ENCODE results near the gene AKR1C1.
"Not testable (repeated sequence)": the region's sequence is repeated elsewhere in the genome, so short reads cannot be mapped to it uniquely, and the experiment has no call there.

Gene AKR1C1

DNA sequence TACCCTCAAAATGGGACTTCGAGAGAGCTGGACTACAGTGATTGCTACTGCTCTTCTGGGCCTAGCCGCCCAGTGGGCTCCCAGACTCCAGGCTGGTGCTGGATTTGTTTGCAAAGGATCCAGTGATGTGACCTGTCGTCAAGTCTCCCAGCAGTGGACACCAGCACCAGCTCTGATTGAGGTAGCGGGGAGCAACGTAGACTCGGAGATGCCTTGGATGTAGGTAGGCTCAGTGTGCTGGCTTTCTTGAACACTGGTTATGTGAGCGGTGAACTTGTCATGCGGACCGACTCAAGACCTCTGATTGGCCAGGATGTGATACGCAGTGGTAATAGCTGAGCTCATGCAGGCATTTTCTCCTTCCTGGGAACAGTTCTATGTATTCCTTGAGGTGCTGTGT is 21.0 kb downstream of the AKR1C1 start:
- DNase-seq, result no peak

DNA sequence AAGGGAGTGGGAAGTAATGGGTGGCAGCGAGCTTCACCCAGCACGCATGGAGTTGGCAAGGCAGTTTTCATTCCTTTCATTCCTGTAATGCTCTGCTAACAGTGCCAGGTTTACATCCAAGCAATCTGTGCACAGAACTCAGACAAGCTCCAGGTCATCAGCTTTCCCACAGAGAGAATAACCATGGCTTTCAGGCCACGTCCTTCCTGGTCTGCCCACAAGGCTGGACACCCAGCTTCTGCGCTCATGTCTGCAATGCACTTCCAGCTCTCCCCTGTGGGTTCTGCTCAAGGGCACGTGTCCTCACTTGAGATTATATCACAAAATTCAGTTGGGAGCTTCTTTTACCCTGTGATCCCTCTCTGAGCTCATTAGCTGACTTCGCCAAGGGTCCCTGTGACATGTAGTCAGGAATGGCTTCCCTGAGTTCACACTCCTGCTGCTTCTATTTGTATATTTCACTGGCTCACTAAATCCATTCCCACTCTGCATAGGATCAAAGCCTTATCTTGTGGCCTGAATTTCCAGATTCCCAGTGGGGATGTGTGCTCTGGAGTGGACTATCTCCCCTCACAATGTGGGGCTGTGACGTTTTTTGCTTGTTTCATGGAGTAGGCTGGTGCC is 21.9 kb downstream of the AKR1C1 start:
- DNase-seq, result no peak

GRCh38 chr10:4988000-4988641 is 24.9 kb downstream of the AKR1C1 start:
- DNase-seq, result not testable (repeated sequence)

DNA sequence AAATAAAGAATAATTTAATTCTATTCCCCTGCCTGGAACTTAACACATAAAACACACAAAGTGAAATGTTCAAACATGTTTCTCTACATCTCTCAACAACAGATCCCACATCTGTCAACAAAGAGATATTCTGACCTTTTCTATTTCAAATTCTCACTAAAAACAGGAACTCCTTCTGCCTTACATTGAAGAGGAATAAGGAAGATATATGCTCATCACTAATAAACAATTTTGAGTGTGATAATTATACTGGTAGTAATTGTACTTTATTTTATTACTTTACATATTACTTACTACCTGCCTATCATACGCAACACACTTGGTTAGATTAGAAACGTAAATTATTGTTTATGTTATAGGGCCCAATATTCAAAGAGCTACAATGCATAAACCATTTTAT is 27.0 kb downstream of the AKR1C1 start:
- no peak for DNase-seq

- DNase-seq, result not testable (repeated sequence)
Measured at GRCh38 chr10:4991463-4991862, 28.2 kb downstream of the AKR1C1 start.

DNA sequence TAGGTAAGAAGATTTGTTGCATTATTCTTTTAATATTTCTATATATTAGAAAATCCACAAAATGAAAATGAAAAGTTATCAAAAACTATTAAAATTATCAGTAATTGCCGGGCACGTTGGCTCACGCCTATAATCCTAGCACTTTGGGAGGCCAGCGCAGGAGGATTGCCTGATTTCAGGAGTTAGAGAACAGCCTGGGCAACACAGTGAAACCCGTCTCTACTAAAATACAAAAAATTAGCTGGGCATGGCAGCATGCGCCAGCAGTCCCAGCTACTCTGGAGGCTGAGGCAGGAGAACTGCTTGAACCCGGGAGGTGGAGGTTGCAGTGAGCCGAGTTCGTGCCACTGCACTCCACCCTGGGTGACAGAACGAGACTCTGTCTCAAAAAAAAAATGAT is 29.3 kb downstream of the AKR1C1 start:
- not testable (repeated sequence) for DNase-seq

DNA sequence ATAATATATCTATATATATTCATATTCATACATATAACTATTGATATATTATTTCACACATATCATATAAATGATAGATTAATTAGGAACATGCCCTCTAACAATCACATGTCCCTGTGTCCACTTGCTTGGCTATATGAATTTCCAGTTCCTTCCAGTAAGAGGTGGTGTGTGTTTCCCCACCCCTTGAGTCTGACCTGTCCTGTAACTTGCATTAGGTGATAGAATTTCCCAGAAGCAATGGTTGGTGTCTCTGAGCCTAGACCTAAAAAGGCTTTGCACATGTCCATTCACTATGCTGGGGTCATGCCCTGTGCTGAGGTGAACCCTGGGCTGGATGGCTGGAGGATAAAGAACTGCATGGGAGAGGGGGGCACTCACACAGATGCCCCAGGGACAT is 31.0 kb downstream of the AKR1C1 start:
- DNase-seq, result not testable (repeated sequence)

DNA sequence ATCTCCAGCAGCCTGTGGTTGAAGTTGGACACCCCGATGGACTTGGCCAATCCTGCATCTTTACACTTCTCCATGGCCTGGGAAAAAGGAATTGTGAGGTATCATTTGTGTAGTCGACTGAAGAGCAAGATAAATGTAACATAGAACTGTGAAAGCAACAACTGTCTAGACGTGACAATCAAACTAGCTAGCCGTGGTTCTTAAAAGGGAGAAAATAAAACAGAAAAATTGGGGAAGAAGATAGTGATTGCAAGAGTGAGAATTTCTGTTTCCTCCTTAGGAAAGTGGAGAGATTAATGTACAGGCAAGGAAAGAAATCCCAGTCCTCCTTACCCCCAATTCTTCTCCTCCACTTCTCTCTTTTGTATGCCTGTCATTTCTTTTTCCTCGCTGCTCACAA is 35.5 kb downstream of the AKR1C1 start:
- no peak for DNase-seq

GRCh38 chr10:5002013-5002727 is 39.0 kb downstream of the AKR1C1 start:
- no peak for DNase-seq

GRCh38 chr10:5003127-5004029 is 40.2 kb downstream of the AKR1C1 start, which contains the start of gene AKR1C2:
Gene AKR1C2 (minus strand): TSS chr10:5003857. CDS start chr10:5003835, 22 bp downstream.
- DNase-seq, result not testable (repeated sequence)

- not testable (repeated sequence) for DNase-seq
Measured at GRCh38 chr10:5004030-5004385, 40.8 kb downstream of the AKR1C1 start.

DNA sequence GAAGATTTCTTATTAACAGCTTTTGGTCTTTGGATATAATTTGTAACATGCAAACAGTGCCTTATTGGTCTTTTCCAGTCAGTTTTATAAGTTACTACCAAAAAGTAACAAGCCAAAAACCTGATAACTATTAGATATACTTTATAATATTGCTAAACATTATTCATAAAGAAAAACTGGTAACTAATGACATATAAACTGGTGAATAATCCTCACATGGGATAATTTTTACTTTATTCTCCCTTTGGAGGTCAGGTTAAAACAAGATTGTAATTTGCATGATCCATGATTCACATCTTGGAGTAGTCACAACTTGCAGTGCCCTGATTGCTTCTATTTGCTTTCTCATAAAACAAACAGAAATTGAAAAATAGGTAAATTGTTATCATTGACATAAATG is 41.3 kb downstream of the AKR1C1 start:
- not testable (repeated sequence) for DNase-seq

- DNase-seq, result not testable (repeated sequence)
Measured at GRCh38 chr10:5008857-5009548, 45.8 kb downstream of the AKR1C1 start.

GRCh38 chr10:5010043-5010442 is 46.8 kb downstream of the AKR1C1 start:
- DNase-seq, result not testable (repeated sequence)

- DNase-seq, result not testable (repeated sequence)
Measured at GRCh38 chr10:5011392-5011791, 48.2 kb downstream of the AKR1C1 start.

DNA sequence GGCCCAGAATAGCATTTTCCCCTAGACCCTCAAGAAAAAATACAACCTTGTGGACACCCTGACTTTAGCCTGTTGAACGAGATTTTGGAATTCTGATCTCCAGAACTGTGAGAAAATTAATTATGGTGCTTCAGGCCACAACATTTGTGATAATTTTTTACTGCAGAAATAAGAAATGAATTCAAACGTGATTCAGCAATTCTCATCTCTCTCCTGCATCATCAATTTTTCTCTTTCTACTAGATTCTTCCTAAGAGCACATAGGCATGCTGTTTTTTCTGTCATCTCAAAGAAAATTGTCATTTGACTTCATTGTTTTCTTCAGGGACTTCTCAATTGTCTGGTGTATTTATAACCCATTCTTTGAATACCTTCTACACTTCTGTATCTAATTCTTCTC is 49.4 kb downstream of the AKR1C1 start:
- no peak for DNase-seq

GRCh38 chr10:5013385-5013784 is 50.2 kb downstream of the AKR1C1 start:
- no peak for DNase-seq

GRCh38 chr10:5014200-5014910 is 51.1 kb downstream of the AKR1C1 start:
- not testable (repeated sequence) for DNase-seq

DNA sequence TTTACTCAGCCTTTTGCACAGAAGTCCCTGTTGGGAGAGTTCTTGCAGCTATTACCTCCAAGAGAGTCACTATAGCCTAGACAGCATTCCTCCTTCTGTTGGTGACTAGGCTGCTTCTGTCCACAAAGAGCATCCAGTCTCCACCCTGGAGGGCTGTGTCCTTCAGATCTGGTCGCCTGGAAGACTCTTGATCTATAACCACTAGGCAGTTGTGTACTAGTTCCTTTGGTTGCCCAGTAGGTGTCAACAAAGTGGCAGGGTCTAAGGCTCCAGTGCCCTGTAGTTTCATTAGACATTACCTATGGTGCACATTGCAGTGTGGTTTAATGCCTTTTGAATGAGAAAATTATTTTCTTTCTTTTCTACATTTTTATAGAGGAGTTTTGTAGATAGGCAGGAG is 51.7 kb downstream of the AKR1C1 start:
- no peak for DNase-seq

- no peak for DNase-seq
Measured at GRCh38 chr10:5018134-5018533, 54.9 kb downstream of the AKR1C1 start.

DNA sequence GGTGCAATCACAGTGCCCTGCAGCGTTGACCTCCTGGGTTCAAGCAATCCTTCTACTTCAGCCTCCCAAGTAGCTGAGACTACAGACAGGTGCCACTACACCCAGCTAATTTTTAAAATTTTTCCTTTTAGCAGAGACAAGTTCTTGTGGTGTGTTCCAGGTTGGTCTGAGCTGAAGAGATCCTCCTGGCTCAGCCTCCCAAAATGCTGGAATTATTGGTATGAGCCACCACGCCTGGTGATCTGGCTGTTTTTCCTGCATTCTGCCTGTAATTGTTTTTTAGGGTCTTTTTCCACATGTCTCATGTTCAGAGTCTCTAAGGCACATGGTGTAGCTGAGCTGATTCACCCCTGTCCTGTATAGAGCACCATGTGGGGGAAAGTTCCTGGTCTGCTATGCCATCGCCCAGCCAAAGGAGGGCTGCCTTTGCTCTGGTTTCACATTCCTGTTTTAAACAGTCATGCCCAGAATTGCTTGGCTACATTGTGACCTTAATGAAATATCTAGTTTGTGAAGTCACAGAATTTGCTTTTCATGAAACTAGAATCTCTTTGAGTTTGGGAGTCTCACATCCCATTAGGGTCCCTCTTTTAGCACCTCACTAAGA is 55.6 kb downstream of the AKR1C1 start:
- not testable (repeated sequence) for DNase-seq
